A204.1 (cell line): Measurements from ENCODE around the gene EXD3.

ENCODE experiments used
- FAIRE-seq: peaks from 2 replicates; lab custom pipeline; 2012; peaks lifted over from hg19 to GRCh38; lab: Jason Lieb, UNC

Gene EXD3

GRCh38 chr9:137272241-137273094 lies 150.5 kb downstream of the EXD3 start:
- FAIRE-seq: no peak

- FAIRE-seq: no peak
These were observed 151.3 kb downstream of the EXD3 start for GRCh38 chr9:137271696-137272076.

- FAIRE-seq: no peak
These were observed 151.8 kb downstream of the EXD3 start for GRCh38 chr9:137270929-137271695.

GRCh38 chr9:137269231-137269772 lies 153.7 kb downstream of the EXD3 start:
- no peak for FAIRE-seq

GRCh38 chr9:137268538-137269201 lies 154.3 kb downstream of the EXD3 start:
- no peak for FAIRE-seq

- no peak for FAIRE-seq
These were observed 155.0 kb downstream of the EXD3 start for GRCh38 chr9:137267933-137268355.

- no peak for FAIRE-seq
These were observed 156.1 kb downstream of the EXD3 start for GRCh38 chr9:137266585-137267453.

- no peak for FAIRE-seq
These were observed 156.8 kb downstream of the EXD3 start for GRCh38 chr9:137266162-137266527.

GRCh38 chr9:137265496-137266161 lies 157.3 kb downstream of the EXD3 start:
- FAIRE-seq: no peak

- no peak for FAIRE-seq
These were observed 158.9 kb downstream of the EXD3 start for GRCh38 chr9:137264067-137264466.

- no peak for FAIRE-seq
These were observed 159.5 kb downstream of the EXD3 start for GRCh38 chr9:137263506-137263905.

- FAIRE-seq: no peak
These were observed 160.1 kb downstream of the EXD3 start for GRCh38 chr9:137262909-137263285.

GRCh38 chr9:137262173-137262908 lies 160.6 kb downstream of the EXD3 start:
- peak; percentile 27 for FAIRE-seq
